BLaER1 treated with 17β-estradiol and CSF1 and Interleukin-3, amounts not matched to agents 10 nM and 100 nM (cell line): ENCODE data around the gene ARHGAP40.

Experiments
- H3K27ac ChIP-seq, 11 experiments: shearing (Covaris generic); formaldehyde crosslinking; 2 replicates each; pipeline ENCODE4 v1.8.1; 2022
- H3K27me3 ChIP-seq, 11 experiments: shearing (Covaris generic); formaldehyde crosslinking; 2 replicates each; pipeline ENCODE4 v1.8.1; 2022
- H3K36me3 ChIP-seq, 11 experiments: shearing (Covaris generic); formaldehyde crosslinking; 2 replicates each; pipeline ENCODE4 v1.8.1; 2022
- H3K4me1 ChIP-seq, 10 experiments: shearing (Covaris generic); formaldehyde crosslinking; 2 replicates each; pipeline ENCODE4 v1.8.1; 2022
- H3K4me2 ChIP-seq, 11 experiments: shearing (Covaris generic); formaldehyde crosslinking; 2 replicates each; pipeline ENCODE4 v1.8.1; 2022
- H3K4me3 ChIP-seq, 10 experiments: shearing (Covaris generic); formaldehyde crosslinking; 2 replicates each; pipeline ENCODE4 v1.8.1; 2022
- H3K9ac ChIP-seq, 11 experiments: shearing (Covaris generic); formaldehyde crosslinking; 2 replicates each; pipeline ENCODE4 v1.8.1; 2022
- H3K9me3 ChIP-seq, 11 experiments: shearing (Covaris generic); formaldehyde crosslinking; replicated peaks in 1 of 11; 2 replicates each; pipeline ENCODE4 v1.8.1; 2022
- H4K20me1 ChIP-seq, 11 experiments: shearing (Covaris generic); formaldehyde crosslinking; 2 replicates each; pipeline ENCODE4 v1.8.1; 2022
- Cebpa-rat ChIP-seq, 11 experiments: shearing (Covaris generic); IDR thresholded peaks; 2 replicates each; pipeline ENCODE4 v1.8.1; 2022

The ARHGAP40 gene

GRCh38 chr20:38642498-38642897 is 40.9 kb downstream of the ARHGAP40 start:
- TF ChIP-seq Cebpa-rat (IDR thresholded peaks at IDR 0.05): no peak

DNA sequence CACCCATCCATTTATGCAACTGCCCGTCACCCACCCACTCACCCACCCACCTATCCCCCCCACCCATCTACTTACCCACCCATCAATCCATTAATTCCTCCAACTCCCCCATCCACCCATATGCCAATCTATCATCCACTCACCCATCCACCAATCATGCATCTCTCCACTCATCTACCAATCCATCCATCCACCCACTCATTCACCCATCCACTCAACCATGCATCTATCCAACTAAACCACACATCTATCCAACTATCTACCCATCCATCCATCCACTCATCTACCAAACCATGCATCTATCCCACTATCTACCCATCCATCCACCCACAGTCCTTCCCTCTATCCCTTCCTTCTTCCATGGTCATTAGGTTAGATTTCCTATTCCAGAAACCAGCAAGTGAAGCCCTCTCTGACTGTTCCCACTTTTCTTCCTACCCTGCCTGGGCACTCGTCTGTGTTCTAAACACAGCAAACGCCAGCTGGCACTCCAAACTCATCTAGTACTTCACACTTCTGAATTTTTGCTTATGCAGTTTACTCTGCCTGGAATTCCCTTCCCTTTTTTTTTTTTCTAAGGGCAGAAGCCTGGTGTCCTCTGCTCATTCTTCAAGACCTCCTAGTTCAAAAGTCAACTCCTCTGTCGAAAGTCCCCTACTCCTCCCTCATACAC is 43.1 kb downstream of the ARHGAP40 start:
- H3K9ac ChIP-seq: no peak overlapping the region
- H3K27ac ChIP-seq: no peak overlapping the region
- peaks cover 0 to 12% (median 7%) of the 10 kb centered on the region in 11 experiments; a peak in 9 of 22 replicates for H3K27me3 ChIP-seq
- TF ChIP-seq Cebpa-rat (IDR thresholded peaks at IDR 0.05): no peak
- peaks cover 0 to 13% (median 0%) of the 10 kb centered on the region in 11 experiments; a peak in 2 of 22 replicates for H4K20me1 ChIP-seq
- no peak overlapping the region for H3K4me3 ChIP-seq
- no peaks in the 10 kb centered on the region for H3K36me3 ChIP-seq
- H3K4me2 ChIP-seq: no peak overlapping the region
- peaks cover 5 to 17% (median 10%) of the 10 kb centered on the region in 10 experiments; a peak in 16 of 20 replicates for H3K4me1 ChIP-seq
- H3K9me3 ChIP-seq: no peaks in the 10 kb centered on the region

More at GRCh38 chr20:38642498-38642897, 40.9 kb downstream of the ARHGAP40 start:
- Histone ChIP-seq H3K4me1 (peaks cover 5 to 17% (median 10%) of the 10 kb centered on the region in 10 experiments; a peak in 16 of 20 replicates), H3K4me3 (no peak overlapping the region), H3K9ac (no peak overlapping the region), H4K20me1 (no peaks in the 10 kb centered on the region; a peak in 1 of 22 replicates), H3K27me3 (peaks cover 0 to 12% (median 7%) of the 10 kb centered on the region in 11 experiments; a peak in 9 of 22 replicates), H3K9me3 (no peaks in the 10 kb centered on the region), H3K4me2 (no peak overlapping the region), H3K27ac (no peak overlapping the region), H3K36me3 (no peaks in the 10 kb centered on the region)

GRCh38 chr20:38645351-38645750 is 43.7 kb downstream of the ARHGAP40 start:
- peaks cover 0 to 12% (median 7%) of the 10 kb centered on the region in 11 experiments; a peak in 9 of 22 replicates for H3K27me3 ChIP-seq
- peaks cover 0 to 15% (median 0%) of the 10 kb centered on the region in 11 experiments; a peak in 2 of 22 replicates for H4K20me1 ChIP-seq
- TF ChIP-seq Cebpa-rat (IDR thresholded peaks at IDR 0.05): no peak
- peaks cover under 1 to 17% (median 10%) of the 10 kb centered on the region in 10 experiments; a peak in 14 of 20 replicates for H3K4me1 ChIP-seq
- H3K36me3 ChIP-seq: no peaks in the 10 kb centered on the region
- no peak overlapping the region for H3K4me3 ChIP-seq
- H3K9me3 ChIP-seq: no peaks in the 10 kb centered on the region
- peak overlapping the region in 2 of 11 experiments; percentile 82 to 89; a peak in 1 of 22 replicates for H3K4me2 ChIP-seq
- H3K27ac ChIP-seq: no peak overlapping the region
- 0 out of 22 replicates have a peak overlapping the region, but pooled peaks of 1 of the 11 experiments have one; percentile 25 for H3K9ac ChIP-seq

- TF ChIP-seq Cebpa-rat (IDR thresholded peaks at IDR 0.05): no peak
- Histone ChIP-seq H3K36me3 (no peaks in the 10 kb centered on the region), H3K27me3 (peaks cover 0 to 12% (median 7%) of the 10 kb centered on the region in 11 experiments; a peak in 9 of 22 replicates), H3K4me3 (peak overlapping the region; percentile 24 to 59 (median 42); a peak in 15 of 20 replicates), H3K9me3 (no peaks in the 10 kb centered on the region), H3K4me2 (peak overlapping the region; percentile 68 to 96 (median 80)), H3K9ac (peak overlapping the region in 8 of 11 experiments; percentile 7 to 63 (median 32); a peak in 8 of 22 replicates), H3K27ac (no peak overlapping the region), H3K4me1 (peaks cover 0 to 17% (median 9%) of the 10 kb centered on the region in 10 experiments; a peak in 13 of 20 replicates), H4K20me1 (peaks cover 0 to 15% (median 0%) of the 10 kb centered on the region in 11 experiments; a peak in 2 of 22 replicates)
Measured at GRCh38 chr20:38645980-38646858, 44.6 kb downstream of the ARHGAP40 start.

DNA sequence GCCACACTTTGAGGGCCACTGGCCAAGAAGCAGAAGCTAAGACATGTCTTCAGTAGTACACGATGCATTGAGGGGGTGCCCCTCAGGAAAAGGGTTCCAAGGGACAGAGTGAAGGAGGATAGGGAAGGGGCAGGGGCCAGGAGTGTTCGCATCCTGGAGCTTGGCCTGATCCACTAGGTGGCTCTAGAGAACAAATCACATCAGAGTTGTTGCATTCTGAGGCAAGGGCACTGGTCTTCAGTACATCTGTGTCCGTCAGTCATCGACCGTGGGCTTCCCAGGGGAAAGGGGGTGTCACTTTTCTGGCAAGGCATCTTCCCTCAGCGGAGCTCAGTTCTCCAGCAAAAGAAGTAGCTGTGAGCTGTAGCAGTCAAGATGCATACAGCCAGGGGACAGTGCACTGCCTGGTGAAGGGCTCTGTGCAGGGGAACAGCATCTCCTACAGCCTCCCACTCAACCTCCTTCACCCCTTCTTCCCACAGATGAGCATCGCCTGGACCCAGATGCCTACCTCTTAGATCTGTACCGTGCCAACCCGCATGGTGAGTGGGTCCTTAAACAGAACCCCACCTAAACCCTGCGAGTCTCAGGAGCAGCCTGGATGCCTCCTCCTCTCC is 47.8 kb downstream of the ARHGAP40 start:
- Histone ChIP-seq H3K4me3 (no peak overlapping the region), H3K4me2 (peak overlapping the region in 2 of 11 experiments; percentile 10 to 12; a peak in 1 of 22 replicates), H3K27ac (no peak overlapping the region), H3K4me1 (peaks cover 0 to 17% (median 9%) of the 10 kb centered on the region in 10 experiments; a peak in 13 of 20 replicates), H3K9me3 (no peaks in the 10 kb centered on the region), H4K20me1 (peaks cover 0 to 15% (median 0%) of the 10 kb centered on the region in 11 experiments; a peak in 1 of 22 replicates), H3K27me3 (peaks cover 0 to 12% (median 7%) of the 10 kb centered on the region in 11 experiments; a peak in 9 of 22 replicates), H3K9ac (no peak overlapping the region), H3K36me3 (no peaks in the 10 kb centered on the region)
- no peak for TF ChIP-seq Cebpa-rat (IDR thresholded peaks at IDR 0.05)

DNA sequence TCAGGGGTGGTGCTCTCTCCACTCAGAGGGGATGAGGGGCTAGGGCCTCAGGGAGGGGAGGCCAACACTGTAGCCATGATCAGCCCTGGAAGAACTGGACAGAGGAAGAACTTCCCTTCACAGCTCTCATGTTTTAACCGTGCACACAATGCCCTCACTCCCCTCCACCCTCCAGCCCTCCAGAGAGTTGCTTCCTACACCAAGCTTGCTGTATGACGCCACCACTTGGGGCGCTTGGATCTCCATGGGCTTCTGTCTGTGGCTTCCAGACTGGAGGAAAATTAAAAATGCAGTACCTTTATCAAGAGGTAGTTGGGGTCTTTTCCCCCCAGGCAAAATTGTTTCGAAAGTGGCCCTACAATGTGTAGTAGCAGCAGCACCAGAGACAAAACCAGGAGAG is 48.4 kb downstream of the ARHGAP40 start:
- Histone ChIP-seq H3K9me3 (no peaks in the 10 kb centered on the region), H3K4me2 (peak overlapping the region in 2 of 11 experiments; percentile 10 to 12; a peak in 1 of 22 replicates), H3K36me3 (no peaks in the 10 kb centered on the region), H4K20me1 (peaks cover 0 to 15% (median 0%) of the 10 kb centered on the region in 11 experiments; a peak in 1 of 22 replicates), H3K9ac (no peak overlapping the region), H3K27ac (no peak overlapping the region), H3K4me1 (peaks cover 0 to 17% (median 9%) of the 10 kb centered on the region in 10 experiments; a peak in 13 of 20 replicates), H3K27me3 (peaks cover 0 to 11% (median 7%) of the 10 kb centered on the region in 11 experiments; a peak in 9 of 22 replicates), H3K4me3 (no peak overlapping the region)
- TF ChIP-seq Cebpa-rat (IDR thresholded peaks at IDR 0.05): no peak

DNA sequence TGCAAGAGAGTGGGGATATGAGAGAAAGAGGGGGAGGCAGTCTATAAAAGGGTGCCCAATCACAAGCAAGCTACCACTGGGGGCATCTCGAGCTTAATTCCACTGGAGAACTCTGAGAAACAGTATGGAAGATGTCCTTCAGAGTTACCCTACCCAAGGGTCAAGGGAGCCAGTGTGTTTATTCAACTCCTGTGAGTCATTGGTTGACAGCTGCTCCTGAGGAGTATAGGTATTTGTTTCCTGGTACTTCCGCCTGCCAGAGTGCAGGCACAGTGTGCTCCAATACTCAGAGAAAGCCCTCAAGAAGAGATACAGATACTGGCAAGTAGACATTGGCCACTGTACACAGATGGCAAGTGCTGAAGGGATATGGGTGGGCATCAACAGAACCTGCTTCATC is 49.5 kb downstream of the ARHGAP40 start:
- no peaks in the 10 kb centered on the region for H3K9me3 ChIP-seq
- no peak for TF ChIP-seq Cebpa-rat (IDR thresholded peaks at IDR 0.05)
- no peak overlapping the region for H3K27ac ChIP-seq
- H3K4me1 ChIP-seq: peaks cover 0 to 12% (median 6%) of the 10 kb centered on the region in 10 experiments; a peak in 13 of 20 replicates
- no peaks in the 10 kb centered on the region for H3K36me3 ChIP-seq
- H3K4me2 ChIP-seq: no peak overlapping the region
- no peak overlapping the region for H3K9ac ChIP-seq
- H3K4me3 ChIP-seq: no peak overlapping the region
- H4K20me1 ChIP-seq: peaks cover 0 to 15% (median 0%) of the 10 kb centered on the region in 11 experiments; a peak in 1 of 22 replicates
- H3K27me3 ChIP-seq: 0 out of 22 replicates have a peak, but pooled peaks cover 0 to 5% (median 0%) of the 10 kb centered on the region in 11 experiments

DNA sequence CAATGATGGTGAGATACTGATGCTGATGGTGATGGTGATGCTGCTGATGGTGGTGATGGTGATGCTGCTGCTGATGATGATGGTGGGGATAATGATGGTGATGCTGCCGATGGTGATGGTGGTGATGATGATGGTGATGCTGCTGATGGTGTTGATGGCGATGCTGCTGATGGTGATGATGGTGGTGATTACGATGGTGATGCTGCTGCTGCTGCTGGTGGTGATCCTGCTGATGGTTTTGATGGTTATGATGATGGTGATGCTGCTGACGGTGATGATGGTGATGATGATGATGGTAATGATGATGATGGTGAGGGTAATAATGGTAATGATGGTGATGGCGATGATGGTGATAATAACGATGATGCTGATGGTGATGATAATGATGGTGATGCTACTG is 50.0 kb downstream of the ARHGAP40 start:
- H3K27ac ChIP-seq: no peak overlapping the region
- no peaks in the 10 kb centered on the region for H3K9me3 ChIP-seq
- H3K9ac ChIP-seq: no peak overlapping the region
- no peaks in the 10 kb centered on the region for H3K36me3 ChIP-seq
- TF ChIP-seq Cebpa-rat (IDR thresholded peaks at IDR 0.05): no peak
- H3K4me1 ChIP-seq: peaks cover 0 to 9% (median 3%) of the 10 kb centered on the region in 10 experiments; a peak in 12 of 20 replicates
- no peak overlapping the region for H3K4me3 ChIP-seq
- H3K27me3 ChIP-seq: 0 out of 22 replicates have a peak, but pooled peaks cover 0 to 5% (median 0%) of the 10 kb centered on the region in 11 experiments
- no peak overlapping the region for H3K4me2 ChIP-seq
- H4K20me1 ChIP-seq: peaks cover 0 to 15% (median 0%) of the 10 kb centered on the region in 11 experiments; a peak in 1 of 22 replicates
